K562 (cell line): ENCODE results near the gene MRGPRD. TPM values are rescaled to one million over a fixed set of nuclear protein-coding genes. Genes with fewer than 3 reads are reported as not detected.
A peak's percentile ranks its signal among the peaks of the same experiment; 100 is the strongest.

Source experiments
- ATAC-seq: fragments of 200-7000 bp; cut with Tn5 transposase; 3 replicates; pipeline ENCODE4 v1.9.1; 2020; ENCODE audit warnings: moderate library complexity
- BruUV-seq: library from RNA; stranded (reverse); fragments of 400-500 nt; replicated peaks from 2 replicates; lab custom pipeline; 2021; lab: Mats Ljungman, UMichigan
- CTCF ChIA-PET: fragments of 300-600 bp; formaldehyde crosslinking; extraction: SDS; loops from one replicate; lab custom pipeline; 2021; ENCODE audit warnings: low intra/inter-chr PET ratio; lab: Yijun Ruan, JAX
- POLR2A ChIA-PET: fragments of 300-600, 350-650 bp; sonication (Branson Sonifier 250); formaldehyde crosslinking; extraction: SDS; loops from one replicate; lab custom pipeline; 2021; ENCODE audit warnings: antibody characterized with exemption, inconsistent platforms; lab: Yijun Ruan, JAX
- DNase-seq, 4 experiments: peaks; one replicate each; pipeline versions ENCODE4 v3.0.0 to v3.0.0-alpha.2; 2011 to 2018; ENCODE audit warnings: low spot score in 3 of 4, mixed read lengths in 3 of 4; ENCODE audit errors: extremely low read depth in 1 of 4
- FAIRE-seq: peaks from 2 replicates; lab custom pipeline; 2011; peaks lifted over from hg19 to GRCh38; lab: Jason Lieb, UNC
- H2AFZ ChIP-seq: 2 replicates; pipeline ENCODE4 v1.6.0; 2011; ENCODE audit warnings: low read depth, low read length, control low read depth, inconsistent platforms
- H3K27ac ChIP-seq: fragments of 200-600 bp; 3 replicates; pipeline ENCODE4 v1.8.0; 2011; ENCODE audit warnings: low read depth, mild to moderate bottlenecking, control low read depth, inconsistent platforms, low read length, moderate library complexity, mixed read lengths; ENCODE audit errors: extremely low read depth
- H3K27me3 ChIP-seq, 2 experiments: fragments of 300-600 bp in 1 of 2; 2 replicates in 1 of 2; 3 replicates in 1 of 2; pipeline versions ENCODE4 v1.6.0 to v1.8.0; 2011; ENCODE audit warnings: inconsistent platforms in 2 of 2, low read length in 2 of 2, mild to moderate bottlenecking in 1 of 2, mixed read lengths in 1 of 2, moderate library complexity in 1 of 2; ENCODE audit not compliant: control insufficient read depth in 2 of 2, insufficient read depth in 2 of 2
- H3K36me3 ChIP-seq: fragments of 300-600 bp; 3 replicates; pipeline ENCODE4 v1.8.0; 2011; ENCODE audit warnings: mild to moderate bottlenecking, low read length, inconsistent platforms; ENCODE audit not compliant: control insufficient read depth, insufficient read depth
- H3K4me1 ChIP-seq, 2 experiments: fragments of 200-600 bp in 1 of 2; replicated peaks in 1 of 2; 2 replicates in 1 of 2; 3 replicates in 1 of 2; pipeline versions ENCODE4 v1.5.1 to v1.8.0; 2011; ENCODE audit warnings: inconsistent platforms in 2 of 2, low read length in 2 of 2, mild to moderate bottlenecking in 1 of 2, mixed read lengths in 1 of 2, moderate library complexity in 1 of 2; ENCODE audit not compliant: control insufficient read depth in 2 of 2, insufficient read depth in 2 of 2
- H3K4me2 ChIP-seq: 2 replicates; pipeline ENCODE4 v1.6.1; 2011; ENCODE audit warnings: low read length, control low read depth, inconsistent platforms, mixed read lengths; ENCODE audit not compliant: insufficient read depth
- H3K4me3 ChIP-seq: fragments of 200-600 bp; sonication (generic), shearing (Covaris generic); 2 replicates; pipeline ENCODE4 v1.5.1; 2016; ENCODE audit warnings: control low read depth, inconsistent platforms
- H3K79me2 ChIP-seq: fragments of 200-600 bp; 3 replicates; pipeline ENCODE4 v1.8.0; 2011; ENCODE audit warnings: low read length, inconsistent platforms; ENCODE audit not compliant: control insufficient read depth, insufficient read depth
- H3K9ac ChIP-seq, 2 experiments: 2 replicates each; pipeline versions ENCODE4 v1.6.0 to v1.6.1; 2011; ENCODE audit warnings: low read depth in 2 of 2, low read length in 2 of 2, control low read depth in 1 of 2, inconsistent platforms in 1 of 2, mild to moderate bottlenecking in 1 of 2, mixed read lengths in 1 of 2; ENCODE audit not compliant: insufficient read depth in 1 of 2
- H3K9me1 ChIP-seq: one replicate; pipeline ENCODE4 v1.6.0; 2011; ENCODE audit warnings: inconsistent platforms, mild to moderate bottlenecking, low read length, moderate library complexity; ENCODE audit not compliant: control insufficient read depth, insufficient read depth
- H3K9me3 ChIP-seq: replicated peaks from 2 replicates; pipeline ENCODE4 v1.5.1; 2011; ENCODE audit warnings: low read depth, low read length, inconsistent platforms; ENCODE audit not compliant: control insufficient read depth, insufficient read depth
- H4K20me1 ChIP-seq: replicated peaks from 2 replicates; pipeline ENCODE4 v1.6.1; 2011; ENCODE audit warnings: low read length, inconsistent platforms, mixed read lengths; ENCODE audit not compliant: control insufficient read depth, insufficient read depth
- CTCF ChIP-seq, 3 experiments: IDR thresholded peaks in 2 of 3; conservative IDR thresholded peaks in 1 of 3; 2 replicates each; pipeline ENCODE4 v1.5.1; 2011 to 2012; ENCODE audit warnings: low read length in 3 of 3, mild to moderate bottlenecking in 3 of 3, control low read depth in 2 of 3, improper control_type of control experiment in 1 of 3, inconsistent platforms in 1 of 3, low read depth in 1 of 3, mixed read lengths in 1 of 3, moderate library complexity in 1 of 3; ENCODE audit not compliant: insufficient read depth in 2 of 3
- EZH2 ChIP-seq: IDR thresholded peaks from 2 replicates; pipeline ENCODE4 v1.6.1; 2012; ENCODE audit warnings: low read depth, mild to moderate bottlenecking, inconsistent platforms, low read length, borderline replicate concordance
- OTX1 ChIP-seq: fragments of 450-650 bp; formaldehyde crosslinking; IDR thresholded peaks from 2 replicates; pipeline ENCODE4 v1.4.0; 2022; ENCODE audit warnings: mild to moderate bottlenecking
- POLR3A ChIP-seq: IDR thresholded peaks from 2 replicates; pipeline ENCODE4 v1.6.1; 2011; ENCODE audit warnings: borderline replicate concordance, mild to moderate bottlenecking, moderate library complexity; ENCODE audit not compliant: insufficient read length, insufficient read depth; ENCODE audit errors: extremely low read depth
- RAD21 ChIP-seq, 2 experiments: fragments of 250-450 bp in 1 of 2; fragments of 450-650 bp in 1 of 2; sonication (Bioruptor Pico) in 1 of 2; formaldehyde crosslinking in 1 of 2; IDR thresholded peaks in 1 of 2; conservative IDR thresholded peaks in 1 of 2; 2 replicates each; pipeline versions ENCODE4 v1.4.0 to v1.8.0; 2020 to 2022; ENCODE audit warnings: mild to moderate bottlenecking in 2 of 2, moderate library complexity in 1 of 2
- TFAP4 ChIP-seq: sonication (generic); formaldehyde crosslinking; IDR thresholded peaks from 2 replicates; pipeline ENCODE4 v1.8.0; 2022; ENCODE audit warnings: missing genetic modification reagents, mild to moderate bottlenecking, moderate library complexity, borderline replicate concordance
- WGBS: fragments of 100-300 bp; shearing (Covaris generic); methylation state at CpG from one replicate; pipeline ENCODE4 v1.1.6; 2016; ENCODE audit warnings: low coverage, mixed read lengths; ENCODE audit not compliant: insufficient coverage; ENCODE audit errors: missing lambda C conversion rate; 5-methylcytosine and 5-hydroxymethylcytosine counted together
- in situ Hi-C: fragments of 300-500 bp; cut with MboI; formaldehyde crosslinking; loops from 4 replicates; pipeline ENCODE4 v1.15.0; 2018; ENCODE audit warnings: inconsistent platforms, mixed read lengths
- intact Hi-C: fragments of 100-400 bp; cut with micrococcal nuclease; formaldehyde crosslinking; loops from 2 replicates; pipeline ENCODE4 v1.14.2; 2022
- polyA plus RNA-seq, 8 experiments: library from polyadenylated mRNA; depleted of rRNA in 4 of 8; stranded (reverse) in 5 of 8; unstranded in 3 of 8; fragments of >200 nt; fragmentation: Nextera tagmentation in 2 of 8; fragmentation: Illumina TruSeq in 1 of 8; extraction: Ambion mirVana in 2 of 8; extraction: Trizol in 1 of 8; gene quantifications; 2 replicates each; pipeline versions ENCODE4 v1.2.1 to v1.2.3, GENCODE V29; 2011 to 2014; ENCODE audit warnings: inconsistent platforms in 1 of 8, missing spikeins in 1 of 8
- total RNA-seq, 7 experiments: library from RNA; depleted of rRNA in 6 of 7; stranded (reverse); fragments of >200 nt in 6 of 7; fragmentation: Illumina TruSeq in 2 of 7; extraction: Trizol in 2 of 7; gene quantifications; 2 replicates each; pipeline versions ENCODE4 v1.2.1 to v1.2.3, GENCODE V29; 2011 to 2021; ENCODE audit warnings: low replicate concordance in 1 of 7

Gene MRGPRD
- total and polyA plus RNA-seq, 9 of the 15 experiments (the other 6 are each of a cell fraction or from before 2014, with no cell fraction given), result not detected

GRCh38 chr11:69000831-69001242 lies 20.1 kb upstream of the MRGPRD start:
- no peak overlapping the region for H3K4me3 ChIP-seq
- FAIRE-seq (peak; percentile 48), DNase-seq (no peak)
- 3% methylated on average over 8 of the region's 8 CpGs for WGBS
- H3K4me1 ChIP-seq, result peaks cover 0 to 18% of the 10 kb centered on the region in 2 experiments; a peak in 3 of 5 replicates
- peaks cover 70 to 98% of the 10 kb centered on the region in 2 experiments; a peak in 4 of 5 replicates for H3K27me3 ChIP-seq
- no peak overlapping the region for H2AFZ ChIP-seq
- H3K9ac ChIP-seq, result no peak overlapping the region
- no peak overlapping the region for H3K4me2 ChIP-seq
- H3K36me3 ChIP-seq, result no peaks in the 10 kb centered on the region
- in situ Hi-C loops, result no loop called here
- H3K9me3 ChIP-seq, result no peaks in the 10 kb centered on the region
- BruUV-seq, result no TSS peak
- POLR2A ChIA-PET, result interaction anchor here (0.5 to 0.7 kb wide), 2 partner anchors 334 to 1555 kb away, joined by 3 to 4 read pairs; no protein-coding TSS in a partner anchor
- intact Hi-C loops, result no loop called here
- TF ChIP-seq OTX1 (CRISPR knock-in tag) (no peak), CTCF (IDR thresholded peaks at IDR 0.05 in 2 of 3, conservative IDR thresholded peaks at IDR 0.05 in 1 of 3; ENCODE audit: insufficient read depth in 2 of 3, low read depth in 1 of 3, low read length in 3 of 3) (peak; percentile 31 to 46 (median 35); a peak in 4 of 6 replicates), EZH2 (peak; percentile 55; the same call in 1 of the 2 replicates), RAD21 (CRISPR knock-in tag; conservative IDR thresholded peaks at IDR 0.05 in 1 of 2, IDR thresholded peaks at IDR 0.05 in 1 of 2) (0 out of 4 replicates have a peak, but pooled peaks of 1 of the 2 experiments have one; percentile 12), POLR3A (no peak), TFAP4 (CRISPR knock-in tag) (0 out of 2 replicates have a peak, but pooled peaks have one; percentile 46)
- TF ChIP-seq, all 486 proteins: peak for 4
- CTCF ChIA-PET, result no interaction called here
- Histone ChIP-seq H3K27ac (no peak overlapping the region), H3K9me1 (no peaks in the 10 kb centered on the region), H4K20me1 (peaks cover 9% of the 10 kb centered on the region), H3K79me2 (no peaks in the 10 kb centered on the region)
- ATAC-seq, result peak; percentile 60
